ENCODE measurements around the gene SF3B2.
"Not testable (repeated sequence)": the region's sequence is repeated elsewhere in the genome, so short reads cannot be mapped to it uniquely, and the experiment has no call there.

Gene SF3B2

DNA sequence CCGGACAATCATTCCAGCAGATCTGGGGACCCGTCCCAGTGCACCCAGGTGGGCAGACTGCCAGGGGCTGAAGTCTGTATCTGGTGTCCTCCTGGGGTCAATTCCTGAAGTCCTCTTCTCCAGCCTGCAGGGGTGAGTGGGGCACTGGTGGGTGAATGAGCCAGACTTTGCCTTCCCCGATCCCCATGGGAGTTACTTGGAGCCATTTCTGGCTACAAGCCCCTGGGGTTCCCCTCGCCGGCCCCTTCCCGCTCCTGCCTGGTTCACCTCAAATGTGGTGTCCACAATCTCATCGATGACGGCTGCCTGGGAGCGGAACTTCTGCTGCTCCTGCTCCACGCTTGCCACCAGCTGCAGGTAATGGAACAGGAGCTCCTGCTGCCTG, 35.4 kb upstream of the SF3B2 start:
- DNase-seq: no peak

DNA sequence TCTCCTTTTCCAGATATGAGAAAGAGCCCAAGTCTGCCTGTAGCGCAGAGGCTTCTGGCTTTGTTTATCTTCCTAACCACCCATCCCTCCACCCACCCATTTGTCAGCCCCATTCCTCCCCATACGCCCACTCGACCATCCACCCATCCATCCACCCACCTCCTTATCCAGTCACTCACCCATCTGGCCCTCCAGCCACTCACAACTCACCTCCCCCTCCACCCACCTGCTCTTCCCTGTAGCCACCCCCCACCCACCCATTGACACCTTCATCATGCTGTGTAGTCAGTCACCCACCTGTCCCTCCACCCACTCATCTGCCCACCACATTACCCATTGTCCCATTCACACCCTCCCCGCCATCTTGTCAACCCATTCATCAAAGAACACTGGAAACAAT, 34.8 kb upstream of the SF3B2 start:
- DNase-seq: no peak

DNA sequence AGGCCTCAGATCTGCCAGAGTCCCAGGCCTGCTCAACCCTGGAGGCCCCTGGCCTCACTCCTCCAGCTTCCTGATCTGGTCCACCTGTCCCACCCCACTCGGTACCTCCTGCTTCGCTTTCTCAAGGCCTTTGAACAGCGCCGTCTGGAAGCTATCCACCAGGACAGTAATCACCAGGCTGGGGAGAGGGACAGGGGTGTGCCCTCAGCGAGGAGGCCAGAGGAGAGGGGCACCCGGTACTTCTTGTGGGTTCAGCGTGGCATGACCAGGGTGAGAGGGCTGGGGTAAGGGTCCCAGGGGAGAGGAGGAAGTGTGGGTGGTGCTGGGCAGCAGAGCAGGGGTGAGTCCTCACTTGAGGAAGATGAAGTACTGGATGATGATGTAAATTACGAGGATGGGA, 32.0 kb upstream of the SF3B2 start:
- DNase-seq: no peak

DNA sequence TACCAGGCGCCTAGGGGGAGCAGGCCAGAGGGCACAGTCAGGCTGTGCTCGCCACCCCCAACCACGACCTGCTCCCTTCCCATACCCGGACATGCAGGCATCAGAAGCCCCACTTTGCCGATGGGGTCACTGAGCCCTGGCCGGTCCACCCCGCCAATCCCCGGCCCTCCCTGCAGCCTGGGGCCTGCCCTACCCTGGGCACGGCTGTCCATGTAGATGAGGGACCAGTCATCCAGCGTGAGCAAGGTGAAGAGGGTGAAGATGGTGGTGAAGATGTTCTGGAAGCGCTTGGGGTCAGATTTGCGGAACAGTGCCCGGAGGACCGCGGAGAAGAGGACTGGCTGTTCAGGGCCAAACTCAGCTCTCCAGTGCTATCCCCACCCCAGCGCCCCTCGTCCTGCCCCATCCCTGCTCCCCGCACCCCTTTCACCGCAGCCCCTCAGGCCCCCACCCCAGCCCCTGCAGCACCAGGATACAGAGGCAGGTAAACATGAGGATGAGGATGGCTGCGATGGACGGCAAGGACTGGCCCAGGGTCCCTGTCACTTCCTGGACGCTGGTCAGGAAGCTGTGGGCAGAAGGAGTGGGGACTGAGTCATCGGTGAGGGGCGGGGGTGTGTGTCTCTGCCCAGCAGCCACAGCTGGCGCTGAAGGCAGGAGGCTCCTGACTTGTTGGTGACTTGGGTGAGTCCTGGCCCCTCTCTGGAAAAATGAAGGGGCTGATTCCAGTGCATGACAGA, 31.4 kb upstream of the SF3B2 start:
- peak; percentile 10 to 65 for DNase-seq

DNA sequence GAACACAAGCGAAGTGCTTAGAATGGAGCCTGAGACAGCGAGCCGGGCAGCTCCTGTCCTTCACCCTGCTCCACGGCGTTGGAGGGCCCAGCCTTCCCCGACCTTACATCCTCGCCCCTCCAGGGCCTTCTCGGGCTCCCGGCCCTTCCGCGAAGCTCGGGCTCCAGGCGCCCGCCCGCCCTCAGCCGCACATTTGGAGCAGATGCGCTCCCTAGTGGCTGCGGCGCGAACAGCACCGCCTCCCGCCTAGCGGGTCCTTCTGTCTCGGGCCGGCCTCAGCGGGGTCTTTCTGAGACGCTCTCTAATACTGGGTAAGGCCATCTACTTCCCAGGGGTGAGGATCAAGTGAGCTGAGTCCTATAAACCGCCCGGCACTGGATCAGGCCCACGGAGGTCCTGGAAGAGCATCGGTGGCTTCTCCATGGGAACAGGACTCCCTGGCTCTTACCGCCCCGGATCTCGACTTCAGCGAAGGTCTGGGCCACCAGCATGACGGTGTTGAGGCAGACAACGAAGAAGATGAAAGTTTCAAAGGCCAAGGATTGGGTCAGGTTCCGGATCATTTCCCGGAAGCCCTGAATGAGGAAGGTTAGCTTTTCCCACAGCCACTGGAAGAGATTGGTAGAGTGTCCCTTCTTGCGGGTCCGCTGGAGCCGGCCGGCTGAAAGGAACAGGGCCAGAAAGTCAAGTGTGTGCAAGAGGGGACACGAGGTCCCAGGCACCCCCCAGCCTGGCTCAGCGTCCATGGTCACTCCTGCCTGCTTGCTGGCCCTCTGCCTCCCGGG, 29.6 kb upstream of the SF3B2 start:
- peak; percentile 67 to 78 for DNase-seq

DNA sequence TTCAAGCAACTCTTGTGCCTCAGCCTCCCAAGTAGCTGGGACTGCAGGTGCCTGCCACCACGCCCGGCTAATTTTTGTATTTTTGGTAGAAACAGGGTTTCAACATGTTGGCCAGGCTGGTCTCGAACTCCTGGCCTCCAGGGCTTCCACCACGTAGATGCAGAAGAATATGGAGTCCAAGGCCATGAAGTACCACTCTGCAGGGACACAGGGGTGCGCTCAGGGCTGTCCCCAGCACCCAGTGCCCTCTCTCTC, 29.1 kb upstream of the SF3B2 start:
- DNase-seq: not testable (repeated sequence)

DNA sequence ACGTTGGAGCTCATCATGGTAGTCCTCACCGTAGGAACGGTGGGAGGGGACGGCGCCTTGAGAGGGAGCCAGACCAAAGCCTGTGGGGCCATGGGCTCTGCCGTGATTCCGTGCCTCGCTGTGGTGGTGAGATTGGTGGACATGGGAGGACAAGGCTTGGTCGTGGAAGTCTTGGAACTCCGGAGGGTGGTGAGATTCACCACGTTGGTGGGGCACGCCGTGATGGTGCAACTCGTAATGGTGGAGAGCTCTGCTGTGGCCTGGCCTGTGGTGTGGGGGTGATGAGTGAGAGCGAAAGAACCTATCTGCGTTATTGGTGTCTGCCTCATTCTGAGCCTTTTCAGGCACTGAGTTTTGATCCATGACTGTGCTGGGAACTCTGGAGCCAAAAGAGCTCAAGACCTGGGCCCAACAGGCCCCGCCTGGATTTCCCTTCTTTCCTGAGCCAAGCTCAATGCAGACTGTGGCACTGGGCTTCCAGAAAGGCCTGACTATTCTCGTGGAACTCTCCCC, 26.1 kb upstream of the SF3B2 start, which contains the start of gene CATSPER1:
Gene CATSPER1, minus strand, starts transcription at position 463 of the 513 bp plus-strand sequence. Its CDS starts 100 bp downstream, at position 363.
- DNase-seq: no peak

DNA sequence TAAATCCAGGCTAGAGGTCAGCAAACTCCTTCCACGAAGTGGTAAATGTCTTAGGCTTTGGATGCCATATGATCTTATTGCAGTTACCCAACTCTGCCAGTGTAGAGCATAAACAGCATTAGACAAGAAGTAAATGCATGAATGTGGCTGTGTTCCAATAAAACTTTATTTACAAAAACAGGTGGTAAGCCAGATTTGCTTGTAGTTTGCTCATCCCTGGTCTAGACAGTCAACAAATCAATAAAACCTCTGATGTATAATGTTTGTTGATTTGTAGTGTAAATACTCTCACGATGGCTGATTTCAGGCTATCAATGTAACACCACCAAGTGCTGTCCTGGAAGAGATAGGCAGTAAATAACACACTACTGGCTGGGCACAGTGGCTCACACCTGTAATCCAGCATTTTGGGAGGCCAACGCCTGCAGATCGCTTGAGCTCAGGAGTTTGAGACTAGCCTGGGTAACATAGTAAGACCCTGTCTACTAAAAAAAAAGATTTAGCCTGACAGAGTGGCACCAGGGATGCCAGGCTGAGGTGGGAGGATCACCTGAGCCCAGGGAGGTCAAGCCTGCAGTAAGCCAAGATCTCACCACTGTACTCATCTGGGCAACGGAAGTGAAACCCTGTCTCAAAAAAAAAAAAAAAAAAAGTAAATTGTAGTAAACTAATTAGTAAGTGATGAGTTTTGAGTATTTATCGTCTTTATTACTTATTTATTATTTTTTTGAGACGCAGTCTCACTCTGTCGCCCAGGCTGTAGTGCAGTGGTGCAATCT, 19.0 kb upstream of the SF3B2 start:
- no peak for DNase-seq

DNA sequence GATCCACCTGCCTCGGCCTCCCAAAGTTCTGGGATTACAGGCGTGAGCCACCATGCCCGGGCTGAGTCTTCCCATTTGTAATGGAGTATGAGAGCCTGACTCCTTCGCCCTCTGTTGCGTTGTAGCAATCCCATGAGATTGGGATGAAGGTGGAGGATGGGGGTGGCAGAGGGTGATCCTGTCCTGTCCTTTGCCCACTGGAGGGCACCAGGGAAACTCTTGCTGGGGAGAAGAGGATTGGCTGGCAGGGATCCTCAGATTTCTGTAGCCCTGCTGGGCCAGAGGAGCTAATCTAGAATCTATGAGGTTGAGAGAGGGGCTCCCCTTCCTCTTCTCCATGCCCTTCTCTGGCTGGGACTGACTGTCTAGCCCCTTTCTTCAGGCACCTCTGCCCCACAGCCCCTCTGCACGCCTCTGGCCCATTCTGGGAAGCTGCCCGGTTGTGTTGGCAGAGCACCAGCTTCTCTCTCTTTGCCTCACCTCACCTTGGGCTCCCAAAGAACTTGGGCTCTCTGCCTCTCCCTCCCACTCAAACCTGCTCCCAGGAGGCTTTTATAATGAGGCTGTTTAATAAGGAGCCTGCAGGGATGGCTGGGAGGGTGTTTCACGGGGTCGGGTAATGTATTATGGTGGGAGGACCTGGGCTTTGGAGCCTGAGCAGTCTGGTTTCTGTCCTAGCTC, 16.4 kb upstream of the SF3B2 start:
- no peak for DNase-seq

DNA sequence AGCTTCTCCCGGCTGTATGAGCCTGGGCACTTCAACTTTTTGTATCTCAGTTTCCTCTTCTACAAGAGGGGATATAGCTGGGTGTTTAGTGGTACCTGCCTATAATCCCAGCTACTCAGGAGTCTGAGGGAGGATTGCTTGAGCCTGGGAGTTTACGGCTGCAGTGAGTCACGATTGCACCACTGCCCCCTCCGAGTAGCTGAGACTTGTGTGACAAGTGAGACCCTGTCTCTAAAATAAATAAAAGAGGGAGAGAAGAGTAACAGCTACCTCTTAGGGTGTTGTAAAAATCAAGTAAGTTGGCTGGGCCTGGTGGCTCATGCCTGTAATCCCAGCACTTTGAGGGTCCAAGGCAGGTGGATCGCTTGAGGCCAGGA, 15.8 kb upstream of the SF3B2 start:
- DNase-seq: no peak

DNA sequence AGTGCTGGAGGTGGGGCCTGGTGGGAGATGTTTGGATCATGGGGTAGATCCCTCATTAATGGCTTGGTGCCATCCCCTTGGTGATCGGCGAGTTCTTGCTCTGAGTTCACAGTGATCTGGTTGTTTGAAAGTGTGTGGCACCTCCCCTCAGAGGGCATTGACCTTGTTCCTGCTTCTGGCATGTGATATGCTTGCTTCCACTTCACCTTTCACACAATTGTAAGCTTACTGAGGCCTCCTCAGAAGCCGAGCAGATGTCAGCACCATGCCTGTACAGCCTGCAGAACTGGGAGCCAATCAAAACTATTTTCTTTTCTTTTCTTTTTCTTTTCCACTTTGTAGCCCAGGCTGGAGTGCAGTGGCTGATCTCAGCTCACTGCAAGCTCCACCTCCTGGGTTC, 14.8 kb upstream of the SF3B2 start:
- no peak for DNase-seq

DNA sequence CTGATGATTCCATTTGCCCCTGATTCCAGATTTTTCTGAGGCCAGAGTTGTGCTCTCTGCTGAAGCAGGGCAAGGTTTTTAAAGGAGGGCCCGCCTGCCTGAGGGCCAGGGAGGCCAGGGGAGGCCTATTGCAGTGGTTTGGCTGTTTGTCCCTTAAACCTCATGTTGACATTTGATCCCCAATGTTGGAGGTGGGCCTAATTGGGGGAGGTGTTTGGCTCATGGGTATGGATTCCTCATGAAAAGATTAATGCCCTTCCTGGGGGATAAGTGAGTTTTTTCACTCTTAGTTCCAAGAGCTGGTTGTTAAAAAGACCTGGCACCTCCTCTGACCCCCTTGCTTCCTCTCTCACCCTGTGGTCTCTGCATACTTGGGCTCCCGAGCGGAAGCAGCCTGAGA, 12.4 kb upstream of the SF3B2 start:
- no peak for DNase-seq

DNA sequence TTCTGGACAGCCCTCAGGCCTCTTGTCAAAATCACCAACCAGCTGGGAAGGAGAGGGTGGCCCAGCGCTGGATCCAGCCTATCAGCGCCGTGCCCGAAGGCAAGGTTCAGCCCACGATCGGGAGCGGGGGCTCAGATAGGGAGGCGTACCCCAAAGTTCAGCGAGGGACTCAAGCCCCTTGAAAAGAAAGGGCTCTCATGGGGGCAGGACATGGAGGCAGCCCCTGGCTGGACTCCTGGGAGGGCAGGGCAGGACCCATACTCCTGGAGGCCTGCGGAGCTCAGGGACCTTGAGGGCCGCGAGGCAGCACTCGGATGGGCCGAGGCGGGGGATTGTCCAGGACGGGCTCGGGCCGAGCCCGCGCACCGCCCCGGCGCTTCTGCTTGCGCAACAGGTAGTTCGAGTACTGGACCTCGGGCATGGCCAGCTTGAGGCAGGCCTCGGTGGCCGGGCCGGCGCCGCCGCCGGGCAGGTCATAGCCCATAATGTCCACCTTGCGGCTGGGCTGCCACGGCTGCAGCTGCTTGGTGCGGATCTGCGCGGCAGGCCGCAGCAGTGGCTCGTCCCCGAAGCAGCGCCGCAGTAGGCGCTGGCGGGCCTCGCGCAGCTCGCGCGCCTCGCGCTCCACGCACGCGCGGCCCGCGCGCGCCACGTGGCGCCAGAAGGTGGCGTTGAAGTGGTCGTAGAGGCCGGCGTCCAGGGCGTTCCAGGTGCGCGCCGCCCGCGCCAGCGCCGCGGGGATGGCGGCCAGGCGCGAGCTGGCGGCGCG, 9.8 kb upstream of the SF3B2 start:
- DNase-seq: no peak

DNA sequence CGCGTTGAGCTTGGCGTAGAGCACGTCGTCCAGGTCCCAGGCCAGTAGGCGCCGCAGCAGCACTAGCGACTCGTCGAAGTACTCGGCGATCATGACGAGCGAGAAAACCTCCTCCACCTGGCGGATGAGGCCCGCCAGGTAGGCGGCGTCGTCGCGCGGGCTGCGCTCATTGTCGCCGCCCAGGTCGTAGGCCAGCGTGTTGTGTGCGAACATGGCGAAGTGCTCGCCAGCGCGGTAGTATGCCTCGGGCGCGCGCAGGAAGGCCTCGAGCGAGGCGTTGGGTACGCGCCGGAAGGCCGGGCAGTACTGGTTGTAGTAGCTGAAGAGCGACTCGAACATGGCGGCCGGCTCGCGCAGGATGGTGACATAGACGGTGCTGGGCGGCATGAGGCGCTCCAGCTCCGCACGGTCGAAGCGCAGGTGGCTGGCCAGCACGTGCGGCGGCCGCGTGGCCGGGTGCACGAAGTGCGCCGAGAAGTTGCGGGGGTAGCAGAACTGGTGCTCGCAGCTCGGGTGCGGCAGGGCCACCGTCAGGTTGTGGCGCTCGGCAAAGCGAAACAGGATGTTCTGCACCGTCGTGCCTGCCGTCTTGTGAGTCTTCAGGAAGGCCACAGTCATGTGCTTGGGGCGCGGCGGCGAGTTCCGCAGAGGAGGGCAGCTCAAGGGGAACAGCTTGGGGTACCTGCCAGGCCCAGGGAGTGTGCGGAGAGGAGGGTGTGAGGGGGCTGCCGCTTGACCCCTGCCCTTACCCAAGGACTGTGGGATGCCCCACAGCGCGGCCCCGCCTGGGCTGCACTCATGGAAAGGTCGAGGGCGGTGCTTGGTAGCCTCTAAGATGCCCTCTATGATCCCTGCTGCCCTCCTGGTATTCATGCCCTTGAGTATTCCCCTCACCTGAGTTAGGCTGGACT, 8.9 kb upstream of the SF3B2 start:
- no peak for DNase-seq

DNA sequence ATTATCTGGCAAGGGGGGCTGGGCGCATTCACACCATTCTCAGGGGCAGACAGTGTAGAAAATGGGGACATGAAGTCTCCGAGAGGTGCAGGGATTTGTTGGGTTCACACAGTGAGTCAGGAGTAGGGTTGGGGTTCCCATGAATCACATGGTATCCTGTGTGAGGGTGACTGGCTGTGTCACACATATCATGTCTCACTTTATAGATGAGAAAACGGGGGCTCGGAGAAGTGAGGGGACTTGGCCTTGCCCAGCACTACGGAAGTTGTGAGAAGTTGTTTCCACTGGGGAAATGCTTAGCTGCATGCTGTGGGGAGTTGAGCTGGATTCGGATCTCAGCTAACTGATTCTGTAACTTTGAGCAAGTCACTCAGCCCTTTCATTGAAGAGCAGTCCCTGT, 7.4 kb upstream of the SF3B2 start:
- DNase-seq: no peak

DNA sequence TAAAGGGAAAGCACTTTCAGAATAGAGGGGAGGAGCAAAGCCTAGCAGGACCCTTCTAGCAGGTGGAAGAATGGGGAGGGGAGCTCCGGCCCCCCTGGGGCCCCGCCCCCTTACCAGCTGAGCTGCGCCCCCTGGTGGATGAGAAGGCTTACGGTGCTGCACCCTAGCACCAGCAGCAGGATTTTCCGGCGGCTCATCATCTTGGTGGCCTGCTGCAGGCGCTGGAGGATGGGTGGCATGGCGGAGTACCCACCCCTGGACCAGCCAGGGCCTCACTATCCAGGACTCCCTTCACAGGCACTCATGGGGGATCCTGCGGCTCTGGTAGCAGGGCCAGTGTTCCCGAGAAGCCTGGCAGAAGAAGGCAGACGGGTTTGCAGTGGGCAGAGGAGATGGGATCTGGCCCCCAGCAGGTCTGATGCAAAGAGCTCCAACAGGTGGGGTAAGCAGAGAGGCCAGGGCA, 7.0 kb upstream of the SF3B2 start:
- DNase-seq: peak; percentile 80 to 87

DNA sequence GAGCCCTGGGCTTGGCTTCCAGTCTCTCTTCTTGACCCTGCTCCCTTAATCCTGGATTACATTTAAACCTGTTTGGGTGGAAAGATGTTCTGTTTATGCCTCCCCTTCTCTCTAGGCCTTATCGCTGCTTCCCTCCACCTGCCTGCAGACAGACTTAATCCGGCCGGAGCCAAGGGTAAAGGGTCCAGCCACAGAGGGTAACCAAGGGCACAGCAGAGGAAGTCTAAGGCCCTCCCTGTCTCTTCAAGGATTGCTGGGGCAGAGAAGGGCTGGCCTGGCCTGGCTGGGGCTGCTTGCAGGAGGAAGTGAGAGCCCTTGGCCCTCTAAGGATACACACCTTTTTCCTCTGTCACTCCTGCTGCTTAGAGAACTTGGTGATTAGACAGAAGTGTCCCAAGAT, 5.3 kb upstream of the SF3B2 start:
- DNase-seq: no peak

DNA sequence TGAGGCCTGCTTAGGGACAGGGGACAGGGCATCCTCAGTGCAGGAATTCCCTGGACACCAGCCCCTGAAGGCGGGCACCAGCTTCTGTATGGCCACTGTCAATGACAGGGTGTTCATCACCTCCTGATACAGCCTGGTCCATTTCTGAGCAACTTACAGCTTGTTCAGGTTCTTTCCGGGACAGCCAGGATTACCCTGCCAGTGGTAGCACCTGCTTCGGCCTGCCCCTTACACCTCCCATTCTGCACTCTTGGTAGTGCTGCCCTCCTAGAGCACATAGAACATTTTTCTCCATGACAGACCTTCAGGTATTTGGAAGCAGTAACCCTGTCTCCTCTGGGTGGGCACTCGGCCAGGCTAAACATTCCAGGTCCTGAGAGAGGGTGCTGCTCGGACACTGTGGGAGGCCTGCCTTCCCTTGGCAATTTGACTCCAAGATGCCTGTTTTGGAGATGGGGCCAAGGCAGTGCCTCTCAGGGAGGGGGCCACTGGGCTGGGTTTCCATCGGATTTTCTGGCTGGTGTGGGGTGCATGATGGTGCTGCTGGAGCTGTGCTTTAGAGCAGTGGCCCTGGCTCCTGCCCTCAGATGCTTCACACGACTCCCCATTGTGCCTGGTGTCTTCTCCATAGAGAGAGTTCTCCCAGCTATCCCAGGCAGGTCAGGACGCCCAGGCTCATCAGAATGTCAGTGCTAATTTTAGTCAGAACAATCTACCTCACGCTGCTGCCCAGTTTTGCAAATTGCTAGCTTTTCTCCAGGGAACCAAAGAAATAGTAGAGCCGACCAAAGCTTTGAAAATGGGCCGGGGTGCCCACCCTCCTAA, 4.4 kb upstream of the SF3B2 start:
- no peak for DNase-seq

DNA sequence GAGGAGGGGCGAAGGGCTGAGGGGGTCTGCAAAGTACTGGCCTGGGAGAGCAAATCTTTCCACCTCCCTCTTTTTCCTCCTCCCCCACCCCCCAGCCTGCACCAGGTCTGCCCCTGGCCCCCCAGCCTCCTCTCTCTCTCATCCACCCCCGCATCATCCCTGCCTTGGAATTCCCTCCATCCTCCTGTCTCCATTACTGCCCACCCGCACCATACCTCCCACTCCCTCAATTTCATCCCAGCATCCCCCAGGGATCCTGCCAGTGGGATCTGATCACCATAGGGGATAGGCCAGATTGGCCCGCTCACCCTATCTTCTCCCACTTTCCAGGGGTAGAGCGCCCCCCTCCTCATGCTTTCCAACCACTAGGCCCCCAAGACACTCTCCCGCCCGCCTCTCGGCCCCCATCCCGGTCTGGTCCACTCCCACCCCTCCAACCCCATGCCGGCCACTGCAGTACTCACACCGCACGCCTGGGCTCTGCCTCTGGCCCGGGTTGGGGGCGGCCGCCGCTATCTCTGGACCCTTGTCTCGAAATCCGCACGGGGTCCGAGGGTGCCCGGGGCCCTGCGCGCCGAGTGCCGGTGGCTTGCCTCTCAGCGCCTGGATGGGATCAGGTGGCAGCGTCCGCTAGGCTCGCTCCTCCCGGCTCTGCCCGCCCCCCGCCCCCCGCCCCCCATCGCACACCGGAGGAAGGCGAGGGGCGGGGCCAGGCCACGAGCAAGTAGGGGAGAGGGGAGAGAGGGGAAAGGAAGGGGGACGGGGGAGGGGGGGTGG, 3.4 kb upstream of the SF3B2 start, which contains the start of gene GAL3ST3:
Gene GAL3ST3, minus strand, starts transcription at position 615 of the 777 bp plus-strand sequence. CDS start 3,746 bp downstream, outside the sequence.
- no peak for DNase-seq
